Brain microvascular endothelial cell (primary cell): ENCODE measurements around the gene GTF2A1.

ENCODE experiments used
- DNase-seq: peaks from one replicate; pipeline ENCODE4 v3.0.0-alpha.2; 2020
- H3K27ac ChIP-seq: fragments of 250-450 bp; sonication (Bioruptor Pico); 2 replicates; pipeline ENCODE4 v1.5.1; 2020; ENCODE audit warnings: mild to moderate bottlenecking, moderate library complexity
- H3K27me3 ChIP-seq: fragments of 250-450 bp; sonication (Bioruptor Pico); replicated peaks from 2 replicates; pipeline ENCODE4 v1.5.1; 2020; ENCODE audit warnings: mild to moderate bottlenecking
- H3K36me3 ChIP-seq: fragments of 250-450 bp; sonication (Bioruptor Pico); replicated peaks from 2 replicates; pipeline ENCODE4 v1.5.1; 2020; ENCODE audit warnings: mild to moderate bottlenecking
- H3K4me3 ChIP-seq: 2 replicates; pipeline ENCODE4 v1.5.1; 2011; ENCODE audit warnings: low read depth, mild to moderate bottlenecking, control low read depth, low read length, moderate library complexity
- CTCF ChIP-seq: IDR thresholded peaks from 2 replicates; pipeline ENCODE4 v1.5.1; 2011; ENCODE audit warnings: low read depth, mild to moderate bottlenecking, moderate library complexity, low read length, control low read depth, inconsistent platforms; ENCODE audit errors: missing control alignments
- in situ Hi-C: cut with HindIII; loops from 2 replicates; pipeline ENCODE4 v1.10.0; 2017; ENCODE audit warnings: low sequenced_read_pairs, low pct_ligation_motif_present

The GTF2A1 gene

DNA sequence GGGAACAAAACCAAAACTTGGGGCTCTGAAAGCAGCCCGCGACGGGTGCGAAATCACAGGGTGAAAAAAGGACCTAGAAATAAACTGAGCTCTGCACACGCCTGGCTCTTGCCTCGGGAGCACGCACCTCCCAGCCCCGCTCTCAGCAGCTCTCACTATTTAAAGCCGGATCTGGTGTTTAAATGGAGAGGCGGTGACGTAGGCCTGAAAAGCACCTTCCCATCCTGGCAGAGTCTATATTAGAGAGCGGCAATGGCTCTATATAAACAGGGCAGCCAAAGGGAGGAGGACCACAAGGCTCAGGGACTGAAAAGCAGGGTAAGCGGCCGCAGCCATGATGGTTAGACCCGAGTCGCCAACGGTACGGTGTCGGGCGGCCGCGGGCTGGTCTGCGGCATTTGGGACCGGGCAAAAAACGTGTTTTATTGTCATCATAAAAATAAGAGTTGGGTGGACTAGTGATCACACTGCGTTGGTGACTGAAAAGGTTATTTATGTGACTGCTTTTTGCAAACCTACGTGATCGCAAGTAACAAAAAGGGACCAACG lies 1.5 kb downstream of the GTF2A1 start:
- H3K27ac ChIP-seq = peak overlapping the region; percentile 89
- peak; percentile 98 for DNase-seq

DNA sequence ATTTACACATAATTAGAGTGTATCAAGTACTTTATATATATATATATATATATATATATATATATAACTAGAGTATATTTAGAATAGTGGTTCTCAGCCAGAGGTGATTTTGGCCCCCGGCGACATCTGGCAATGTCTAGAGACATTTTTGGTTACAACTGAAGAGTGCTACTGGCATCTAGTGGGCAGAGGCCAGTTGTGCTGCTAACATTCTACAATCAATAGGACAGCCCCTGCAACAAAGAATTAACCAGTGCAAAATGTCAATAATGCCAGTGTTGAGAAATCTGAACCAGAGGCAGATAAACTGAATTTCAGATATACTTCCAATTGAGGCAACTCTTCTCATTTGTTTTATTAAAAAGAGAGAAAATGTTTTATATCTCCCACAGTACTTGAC lies 8.9 kb downstream of the GTF2A1 start:
- no peak overlapping the region for H3K27ac ChIP-seq
- no peak overlapping the region for H3K4me3 ChIP-seq
- peak; percentile 66 for TF ChIP-seq CTCF
- in situ Hi-C loops = no loop called here
- peaks cover 25% of the 10 kb centered on the region for H3K36me3 ChIP-seq
- H3K27me3 ChIP-seq = no peaks in the 10 kb centered on the region
- DNase-seq = peak; percentile 17

More for the DNA sequence above, 1.5 kb downstream of the GTF2A1 start:
- Histone ChIP-seq H3K36me3 (peaks cover 6% of the 10 kb centered on the region), H3K4me3 (peak overlapping the region; percentile 72), H3K27me3 (no peaks in the 10 kb centered on the region)
- no peak for TF ChIP-seq CTCF
- in situ Hi-C loops = no loop called here

- TF ChIP-seq CTCF = no peak
- H3K27me3 ChIP-seq = no peaks in the 10 kb centered on the region
- H3K36me3 ChIP-seq = peaks cover 24% of the 10 kb centered on the region
- H3K4me3 ChIP-seq = no peak overlapping the region
- in situ Hi-C loops = no loop called here
- peak; percentile 32 for DNase-seq
- H3K27ac ChIP-seq = no peak overlapping the region
These were observed 11.5 kb downstream of the GTF2A1 start for GRCh38 chr14:81209167-81209836.

- in situ Hi-C loops = no loop called here
- H3K4me3 ChIP-seq = no peak overlapping the region
- H3K36me3 ChIP-seq = peaks cover 27% of the 10 kb centered on the region
- no peaks in the 10 kb centered on the region for H3K27me3 ChIP-seq
- no peak overlapping the region for H3K27ac ChIP-seq
- no peak for TF ChIP-seq CTCF
- no peak for DNase-seq
These were observed 12.3 kb downstream of the GTF2A1 start for GRCh38 chr14:81208489-81208888.

GRCh38 chr14:81206115-81206514 lies 14.6 kb downstream of the GTF2A1 start:
- in situ Hi-C loops = no loop called here
- DNase-seq = peak; percentile 5
- Histone ChIP-seq H3K27ac (no peak overlapping the region), H3K4me3 (no peak overlapping the region), H3K27me3 (no peaks in the 10 kb centered on the region), H3K36me3 (peaks cover 26% of the 10 kb centered on the region)
- TF ChIP-seq CTCF = no peak

- no peak for DNase-seq
- in situ Hi-C loops = no loop called here
- H3K27ac ChIP-seq = no peak overlapping the region
- no peak overlapping the region for H3K4me3 ChIP-seq
- no peak for TF ChIP-seq CTCF
- peaks cover 24% of the 10 kb centered on the region for H3K36me3 ChIP-seq
- no peaks in the 10 kb centered on the region for H3K27me3 ChIP-seq
These were observed 15.1 kb downstream of the GTF2A1 start for GRCh38 chr14:81205639-81206038.
